Uterus (tissue), 2 donors: ENCODE results near the gene NECTIN1.

Experiments
- CTCF ChIP-seq, 4 experiments: fragments of 200-600 bp in 2 of 4; fragments of 450-650 bp in 2 of 4; sonication (generic) in 2 of 4; IDR thresholded peaks; one replicate each; pipeline ENCODE4 v1.5.1; 2016 to 2019; ENCODE audit warnings: antibody characterized with exemption in 4 of 4, mild to moderate bottlenecking in 2 of 4, moderate library complexity in 1 of 4
- POLR2A ChIP-seq, 2 donors: fragments of 450-650 bp; IDR thresholded peaks; one replicate each; pipeline ENCODE4 v1.6.1; 2016; ENCODE audit warnings: antibody characterized with exemption in 2 of 2, mild to moderate bottlenecking in 1 of 2, moderate library complexity in 1 of 2

- TF ChIP-seq CTCF (IDR thresholded peaks at IDR 0.05), result no peak
- no peak for TF ChIP-seq POLR2A (IDR thresholded peaks at IDR 0.05)
Measured at GRCh38 chr11:119599864-119600541, 129.0 kb downstream of the NECTIN1 start.
